Activated CD8-positive, alpha-beta memory T cell treated with anti-CD3 and anti-CD28 coated beads for 36 hours (primary cell): ENCODE measurements around the gene GABRA4. TPM values are rescaled to one million over a fixed set of nuclear protein-coding genes. Genes with fewer than 3 reads are reported as not detected.

Experiments
- CTCF ChIA-PET: fragments of 350-600 bp; sonication (Branson Sonifier 250); formaldehyde crosslinking; loops from one replicate; lab custom pipeline; 2021; ENCODE audit warnings: antibody characterized with exemption; lab: Charles Lee
- POLR2A ChIA-PET: fragments of 350-600 bp; sonication (Branson Sonifier 250); formaldehyde crosslinking; loops from one replicate; lab custom pipeline; 2021; ENCODE audit warnings: antibody characterized with exemption; lab: Charles Lee
- total RNA-seq, 2 experiments: library from RNA; stranded (reverse); gene quantifications; one replicate each; pipeline ENCODE4 v1.2.3, GENCODE V29; 2021

Gene GABRA4
- total RNA-seq, 2 experiments from 2014 or later, result not detected

- ChIA-PET CTCF (no interaction called here), POLR2A (no interaction called here)
Measured at GRCh38 chr4:46984781-46985180, 8.6 kb downstream of the GABRA4 start.

- POLR2A ChIA-PET, result no interaction called here
- CTCF ChIA-PET, result no interaction called here
Measured at GRCh38 chr4:46980851-46981250, 12.5 kb downstream of the GABRA4 start.

- ChIA-PET POLR2A (no interaction called here), CTCF (no interaction called here)
Measured at GRCh38 chr4:46979726-46980125, 13.7 kb downstream of the GABRA4 start.

GRCh38 chr4:46979283-46979682, 14.1 kb downstream of the GABRA4 start:
- CTCF ChIA-PET, result no interaction called here
- POLR2A ChIA-PET, result no interaction called here

- CTCF ChIA-PET, result no interaction called here
- POLR2A ChIA-PET, result no interaction called here
Measured at GRCh38 chr4:46977245-46977644, 16.1 kb downstream of the GABRA4 start.

- ChIA-PET POLR2A (no interaction called here), CTCF (no interaction called here)
Measured at GRCh38 chr4:46975812-46976553, 17.4 kb downstream of the GABRA4 start.

- CTCF ChIA-PET, result no interaction called here
- POLR2A ChIA-PET, result no interaction called here
Measured at GRCh38 chr4:46974891-46975543, 18.4 kb downstream of the GABRA4 start.

- POLR2A ChIA-PET, result no interaction called here
- CTCF ChIA-PET, result no interaction called here
Measured at GRCh38 chr4:46968847-46969246, 24.5 kb downstream of the GABRA4 start.

- CTCF ChIA-PET, result no interaction called here
- POLR2A ChIA-PET, result no interaction called here
Measured at GRCh38 chr4:46967631-46968030, 25.8 kb downstream of the GABRA4 start.

- ChIA-PET POLR2A (no interaction called here), CTCF (no interaction called here)
Measured at GRCh38 chr4:46958742-46959488, 34.5 kb downstream of the GABRA4 start.

- POLR2A ChIA-PET, result no interaction called here
- CTCF ChIA-PET, result no interaction called here
Measured at GRCh38 chr4:46956451-46956850, 36.9 kb downstream of the GABRA4 start.

GRCh38 chr4:46955601-46956000, 37.8 kb downstream of the GABRA4 start:
- POLR2A ChIA-PET, result no interaction called here

GRCh38 chr4:46954643-46955042, 38.7 kb downstream of the GABRA4 start:
- ChIA-PET CTCF (no interaction called here), POLR2A (no interaction called here)

More at GRCh38 chr4:46955601-46956000, 37.8 kb downstream of the GABRA4 start:
- CTCF ChIA-PET, result no interaction called here

GRCh38 chr4:46953564-46953963, 39.8 kb downstream of the GABRA4 start:
- CTCF ChIA-PET, result interaction anchor here (0.6 kb wide), 1 partner anchor 501 kb away, joined by 3 read pairs; no protein-coding TSS in a partner anchor
- POLR2A ChIA-PET, result no interaction called here

GRCh38 chr4:46952451-46952850, 40.9 kb downstream of the GABRA4 start:
- ChIA-PET POLR2A (no interaction called here), CTCF (no interaction called here)

GRCh38 chr4:46950826-46951225, 42.6 kb downstream of the GABRA4 start:
- CTCF ChIA-PET, result no interaction called here

GRCh38 chr4:46949822-46950221, 43.6 kb downstream of the GABRA4 start:
- CTCF ChIA-PET, result no interaction called here
- POLR2A ChIA-PET, result no interaction called here

More at GRCh38 chr4:46950826-46951225, 42.6 kb downstream of the GABRA4 start:
- POLR2A ChIA-PET, result no interaction called here

- CTCF ChIA-PET, result no interaction called here
- POLR2A ChIA-PET, result no interaction called here
Measured at GRCh38 chr4:46947541-46947940, 45.8 kb downstream of the GABRA4 start.

- ChIA-PET CTCF (no interaction called here), POLR2A (no interaction called here)
Measured at GRCh38 chr4:46946919-46947536, 46.4 kb downstream of the GABRA4 start.

- CTCF ChIA-PET, result no interaction called here
- POLR2A ChIA-PET, result no interaction called here
Measured at GRCh38 chr4:46945062-46945461, 48.3 kb downstream of the GABRA4 start.
